C1 segment of cervical spinal cord (tissue), 14 donors: ENCODE measurements around the gene CTNNA2.
"Not testable (repeated sequence)": the region's sequence is repeated elsewhere in the genome, so short reads cannot be mapped to it uniquely, and the experiment has no call there.

ENCODE experiments used
- DNase-seq, 14 donors: peaks; one replicate each; lab custom pipeline; 2025; lab: John Stamatoyannopoulos, UW

Gene CTNNA2

DNA sequence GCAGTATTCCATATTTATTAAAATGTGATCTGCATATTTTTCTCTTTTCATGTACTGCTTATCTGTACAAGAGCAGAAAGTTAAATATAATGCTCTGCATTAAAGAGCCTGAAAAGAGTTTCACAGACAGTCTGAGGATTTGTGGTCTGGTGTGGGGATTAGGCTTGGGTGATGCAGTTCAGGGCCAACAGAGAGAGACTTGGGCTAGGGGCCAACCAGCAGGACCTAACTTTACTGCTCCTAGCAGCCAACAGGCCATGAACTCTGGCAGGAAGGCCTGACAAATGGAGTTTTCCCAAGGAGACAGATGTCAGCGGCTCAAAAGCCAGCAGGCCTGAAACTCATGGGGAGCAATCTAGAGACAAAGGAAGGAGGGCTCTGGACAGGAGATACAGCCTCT, 622.1 kb downstream of the CTNNA2 start:
- DNase-seq = no peak

DNA sequence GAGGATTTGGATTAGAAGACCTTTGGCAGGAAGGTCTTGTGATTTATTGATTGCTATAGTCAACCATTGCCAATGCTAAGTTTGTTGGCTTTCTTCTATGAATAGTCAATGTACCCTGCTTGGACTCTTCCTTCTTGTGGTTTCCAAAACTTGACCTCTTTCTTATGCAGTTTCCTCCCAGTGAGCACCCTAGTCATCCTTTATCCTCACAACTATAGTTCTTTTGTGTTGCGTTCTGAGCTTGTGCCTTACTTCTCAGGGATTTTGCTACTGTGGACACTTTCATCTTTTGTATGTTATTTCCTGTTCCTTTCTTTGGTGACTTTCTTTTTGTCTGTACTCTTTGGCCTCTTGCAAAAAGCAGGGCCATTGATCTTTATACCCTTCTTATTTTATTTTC, 623.5 kb downstream of the CTNNA2 start:
- DNase-seq = no peak

DNA sequence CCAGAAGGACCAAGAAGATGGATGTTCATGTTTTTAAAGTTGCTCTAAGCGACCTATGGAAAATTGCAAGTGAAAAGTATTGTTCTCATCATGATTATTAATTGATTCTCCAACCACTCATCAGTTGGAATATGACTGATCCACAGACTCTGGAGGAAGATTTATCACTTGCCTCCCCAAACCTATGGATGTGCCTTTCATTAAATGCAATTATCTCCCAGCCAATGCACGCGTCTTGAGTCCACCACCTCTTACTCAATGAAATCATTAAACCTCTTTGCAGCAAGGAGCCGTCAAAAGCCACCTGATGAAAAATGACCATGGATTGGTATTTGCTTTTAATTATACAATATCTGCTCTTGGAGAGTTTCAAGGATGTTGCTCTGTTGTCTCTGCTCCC, 626.1 kb downstream of the CTNNA2 start:
- no peak for DNase-seq

DNA sequence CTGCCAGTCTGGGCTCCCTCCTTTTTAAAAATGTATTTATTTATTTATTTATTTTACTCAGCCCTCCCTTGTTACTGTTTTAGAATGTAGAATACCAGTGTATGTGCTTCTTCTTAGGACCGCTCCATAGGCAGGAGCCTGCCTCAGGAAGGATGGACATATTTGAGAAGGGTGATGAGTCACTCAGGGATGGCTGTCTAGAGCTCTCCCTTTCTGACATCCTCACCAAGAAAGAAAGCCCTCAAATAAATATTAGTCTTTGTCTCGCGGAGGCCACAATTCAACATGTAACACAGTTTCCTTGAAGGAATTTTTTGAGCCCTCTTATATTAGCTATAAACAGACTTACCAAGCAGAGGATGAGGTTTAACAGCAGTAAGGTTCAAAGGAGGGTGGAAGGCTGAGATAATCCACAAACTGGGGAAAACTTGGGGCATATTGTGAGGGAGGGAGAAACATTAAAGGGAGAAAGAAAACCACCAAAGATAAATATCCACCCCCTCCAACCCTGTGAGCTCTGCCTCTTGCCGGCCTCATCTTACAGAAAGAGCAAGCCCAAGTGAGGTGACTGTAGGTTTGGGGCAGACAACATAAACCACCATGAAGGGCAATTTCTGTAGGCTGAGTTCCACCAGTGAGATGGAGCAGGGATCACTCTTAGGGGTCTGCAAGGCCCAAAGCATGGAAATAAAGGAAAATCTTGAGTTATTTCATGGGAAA, 628.3 kb downstream of the CTNNA2 start:
- DNase-seq = no peak

DNA sequence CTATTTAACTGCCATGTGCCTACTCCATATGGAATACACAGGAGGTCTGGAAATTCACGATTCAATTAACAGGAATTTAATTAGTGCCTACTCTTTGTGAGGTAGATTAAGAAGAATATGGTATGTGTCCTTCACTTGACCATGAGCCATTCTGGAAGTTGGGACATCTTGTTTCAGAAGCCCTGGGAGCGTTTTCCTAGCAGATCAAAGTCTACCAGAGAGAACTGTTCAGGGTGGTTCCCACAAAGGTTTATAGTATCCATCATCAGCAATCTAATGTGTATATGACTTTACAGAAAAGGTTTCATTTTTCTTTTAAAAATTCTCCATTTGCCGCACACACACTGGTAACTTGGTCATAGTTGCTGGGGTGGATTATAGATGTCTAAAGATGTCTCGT, 632.6 kb downstream of the CTNNA2 start:
- DNase-seq = no peak

DNA sequence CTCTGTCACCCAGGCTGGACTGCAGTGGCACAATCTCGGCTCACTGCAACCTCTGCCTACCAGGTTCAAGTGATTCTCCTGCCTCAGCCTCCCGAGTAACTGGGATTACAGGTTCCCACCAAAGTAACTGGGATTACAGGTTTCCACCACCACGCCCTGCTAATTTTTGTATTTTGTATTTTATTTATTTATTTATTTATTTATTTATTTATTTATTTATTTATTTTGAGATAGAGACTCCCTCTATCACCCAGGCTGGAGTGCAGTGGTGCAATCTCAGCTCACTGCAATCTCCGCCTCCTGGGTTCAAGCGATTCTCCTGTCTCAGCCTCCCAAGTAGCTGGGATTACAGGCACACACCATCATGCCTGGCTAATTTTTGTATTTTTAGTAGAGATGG, 633.9 kb downstream of the CTNNA2 start:
- not testable (repeated sequence) for DNase-seq

DNA sequence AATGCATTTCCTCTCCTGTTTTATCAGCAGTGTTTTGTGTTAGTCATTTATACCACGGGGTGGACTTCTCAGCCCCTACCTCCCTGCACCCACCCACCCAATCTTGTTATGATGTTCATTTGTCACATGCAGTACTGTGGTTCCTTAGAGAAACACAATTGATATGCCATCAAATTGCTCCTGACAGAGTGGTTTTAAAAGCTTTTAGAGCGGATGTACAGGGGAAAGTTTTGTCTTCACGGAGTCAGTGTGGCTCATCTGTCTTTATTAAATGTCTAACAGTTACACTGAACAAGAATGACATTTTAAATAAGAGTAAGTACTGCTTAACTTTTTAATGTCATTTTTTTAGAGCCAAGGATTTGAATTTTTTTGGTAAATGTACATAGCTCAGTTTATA, 634.8 kb downstream of the CTNNA2 start:
- DNase-seq = no peak

DNA sequence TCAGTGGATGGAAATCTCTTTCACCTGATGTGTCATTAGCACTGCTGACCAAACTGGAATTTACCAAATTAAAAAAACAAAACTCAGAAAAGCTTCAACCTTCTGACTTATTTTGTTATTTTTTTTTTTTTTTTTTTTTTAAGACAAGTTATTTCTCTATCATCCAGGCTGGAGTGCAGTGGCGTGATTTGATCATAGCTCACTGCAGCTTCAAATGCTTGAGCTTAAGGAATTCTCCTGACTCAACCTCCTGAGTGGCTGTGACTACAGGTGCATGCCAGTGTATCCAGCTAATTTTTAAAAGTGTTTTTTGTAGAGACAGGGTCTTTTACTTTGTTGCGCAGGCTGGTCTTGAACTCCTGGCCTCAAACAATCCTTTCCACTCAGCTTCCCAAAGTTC, 636.1 kb downstream of the CTNNA2 start:
- DNase-seq = no peak

DNA sequence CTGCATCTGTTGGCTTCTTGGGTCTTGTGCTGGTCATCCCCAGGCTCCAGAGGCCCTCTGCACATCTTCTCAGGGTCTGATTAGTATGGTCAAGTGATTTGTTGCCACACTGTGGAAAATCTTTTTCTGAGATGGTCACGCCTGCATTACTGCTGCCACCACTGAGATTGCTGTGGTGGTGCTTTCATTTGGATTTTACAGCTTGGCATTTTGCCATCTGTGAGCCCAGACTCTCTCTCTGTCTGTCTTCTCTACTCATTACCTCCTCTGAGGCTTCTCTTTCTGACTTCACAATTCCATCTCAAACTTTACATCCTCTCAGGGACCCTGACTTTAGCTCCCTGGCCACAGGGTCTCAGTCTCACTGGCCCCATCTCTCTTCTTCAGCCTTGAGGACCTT, 637.1 kb downstream of the CTNNA2 start:
- no peak for DNase-seq

DNA sequence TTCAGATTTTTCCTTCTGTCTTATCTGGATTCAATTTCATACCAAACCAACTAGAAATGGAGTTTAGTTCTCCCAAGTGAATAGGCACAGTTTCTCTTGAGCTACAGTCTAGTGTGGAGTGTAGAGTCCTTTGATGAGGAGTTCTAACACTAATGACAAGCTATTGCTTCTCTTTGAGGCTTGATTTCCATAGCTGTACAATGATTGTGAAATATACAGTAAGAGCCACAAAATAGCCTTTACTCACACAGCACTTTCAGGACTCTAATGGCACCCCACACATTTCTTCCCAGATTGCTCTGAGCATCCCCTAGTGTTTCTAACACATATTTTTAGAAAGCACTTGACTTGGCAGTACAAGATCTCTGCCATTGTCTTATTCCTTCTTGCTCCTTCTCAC, 638.4 kb downstream of the CTNNA2 start:
- DNase-seq = no peak

DNA sequence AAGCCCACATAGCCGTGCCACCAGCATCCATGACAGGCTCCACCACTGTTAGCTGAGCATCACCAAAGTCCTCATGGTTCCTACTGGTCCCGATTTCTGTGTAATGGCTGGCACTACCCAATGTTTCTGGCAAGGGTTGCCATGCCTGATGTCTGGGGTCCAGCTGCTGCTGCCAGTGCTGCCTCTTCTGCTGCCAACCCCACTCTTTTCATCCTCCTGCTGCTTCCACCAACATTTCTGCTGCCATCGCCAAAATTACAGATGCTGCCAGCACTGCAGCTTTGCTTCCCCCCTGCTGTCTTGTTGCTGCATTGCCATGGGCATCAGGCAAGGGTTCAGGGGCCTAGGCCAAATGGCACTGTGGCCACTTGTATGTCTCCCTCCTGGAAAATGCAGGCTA, 638.8 kb downstream of the CTNNA2 start:
- no peak for DNase-seq

DNA sequence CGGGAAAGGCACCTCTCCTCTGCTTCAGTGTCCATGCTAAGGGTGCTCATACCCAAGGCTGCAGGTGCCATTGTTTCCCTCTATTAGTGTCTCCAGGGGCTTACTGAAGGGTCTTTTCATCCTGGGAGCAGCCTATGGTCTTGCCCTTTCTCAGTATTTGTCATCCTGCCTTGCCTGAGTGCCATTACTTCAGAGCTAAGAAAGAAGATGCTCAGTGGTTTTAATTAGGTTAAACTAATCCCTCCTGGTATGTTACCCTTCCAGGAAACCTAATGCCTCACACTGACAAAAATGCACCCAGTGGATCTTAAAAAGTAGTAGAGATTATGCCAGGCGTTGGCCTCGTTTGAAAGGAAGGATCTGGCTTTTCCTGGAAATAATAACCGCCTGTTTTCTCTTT, 640.3 kb downstream of the CTNNA2 start:
- DNase-seq = no peak

DNA sequence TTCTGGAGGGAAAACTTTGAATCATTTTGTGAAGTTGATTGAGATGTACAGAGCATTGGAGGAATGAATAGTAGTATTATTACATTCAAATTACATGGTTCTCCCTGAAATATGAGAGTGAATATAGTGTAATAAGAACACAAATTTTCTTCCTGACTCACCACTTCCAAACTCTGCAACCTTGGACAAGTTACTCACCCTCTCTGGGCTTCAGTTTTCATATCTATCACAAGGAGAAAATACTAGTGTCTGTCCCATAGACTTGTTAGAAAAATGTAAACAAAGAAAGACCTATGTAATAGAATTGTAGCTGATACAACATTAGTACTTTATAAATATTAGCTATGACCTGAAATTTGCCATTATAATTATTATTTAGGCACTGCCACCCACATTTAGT, 640.9 kb downstream of the CTNNA2 start:
- no peak for DNase-seq

DNA sequence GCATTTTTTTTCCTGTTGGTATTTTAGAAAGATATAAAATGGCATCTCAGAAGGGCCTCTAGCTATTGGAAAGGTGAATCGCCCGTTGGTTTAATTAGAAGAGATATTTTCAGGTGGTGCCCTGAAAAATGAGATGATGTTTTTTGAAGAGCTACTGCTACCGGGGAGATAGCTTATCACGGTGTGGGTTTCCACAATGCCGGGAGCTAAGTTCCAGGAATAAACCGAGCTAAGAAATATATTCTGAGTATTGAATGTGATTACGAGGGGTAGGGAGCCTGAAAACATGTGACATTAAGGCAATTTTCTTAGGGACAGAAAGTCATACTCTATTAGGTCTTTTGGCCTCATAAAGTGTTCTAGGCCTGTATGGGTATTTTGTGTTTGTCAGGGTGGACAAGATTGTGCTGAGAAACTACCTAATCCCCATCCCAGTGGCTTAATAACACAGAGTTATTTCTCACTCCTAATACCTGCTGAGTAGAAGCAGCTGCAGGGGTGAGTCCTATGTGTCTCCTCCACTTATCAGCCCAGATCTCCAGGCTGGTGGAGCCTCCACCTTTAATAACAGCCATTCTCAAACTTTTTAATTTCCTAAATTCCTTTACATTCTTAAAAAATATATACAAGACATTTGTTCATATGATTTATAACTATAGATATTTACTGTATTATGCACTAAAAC, 641.5 kb downstream of the CTNNA2 start:
- DNase-seq = no peak

DNA sequence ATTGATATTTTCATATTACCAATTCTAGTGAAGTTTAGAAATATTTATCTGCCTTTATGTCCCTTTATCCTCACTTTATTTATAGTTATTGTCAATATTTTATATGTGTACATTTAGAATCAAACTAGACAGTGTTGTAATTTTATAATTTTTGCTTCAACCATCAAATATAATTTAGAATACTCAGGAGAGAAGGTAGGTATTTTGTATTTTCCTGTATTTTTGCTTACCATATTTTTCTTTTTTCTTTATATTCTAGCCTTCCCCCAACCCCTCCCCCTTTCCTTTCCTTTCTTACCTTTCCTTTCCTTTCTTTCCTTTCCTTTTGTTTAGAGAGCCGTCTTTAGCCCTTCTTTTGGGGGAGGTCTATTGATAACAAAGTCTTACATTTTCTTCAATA, 651.5 kb downstream of the CTNNA2 start:
- no peak for DNase-seq

DNA sequence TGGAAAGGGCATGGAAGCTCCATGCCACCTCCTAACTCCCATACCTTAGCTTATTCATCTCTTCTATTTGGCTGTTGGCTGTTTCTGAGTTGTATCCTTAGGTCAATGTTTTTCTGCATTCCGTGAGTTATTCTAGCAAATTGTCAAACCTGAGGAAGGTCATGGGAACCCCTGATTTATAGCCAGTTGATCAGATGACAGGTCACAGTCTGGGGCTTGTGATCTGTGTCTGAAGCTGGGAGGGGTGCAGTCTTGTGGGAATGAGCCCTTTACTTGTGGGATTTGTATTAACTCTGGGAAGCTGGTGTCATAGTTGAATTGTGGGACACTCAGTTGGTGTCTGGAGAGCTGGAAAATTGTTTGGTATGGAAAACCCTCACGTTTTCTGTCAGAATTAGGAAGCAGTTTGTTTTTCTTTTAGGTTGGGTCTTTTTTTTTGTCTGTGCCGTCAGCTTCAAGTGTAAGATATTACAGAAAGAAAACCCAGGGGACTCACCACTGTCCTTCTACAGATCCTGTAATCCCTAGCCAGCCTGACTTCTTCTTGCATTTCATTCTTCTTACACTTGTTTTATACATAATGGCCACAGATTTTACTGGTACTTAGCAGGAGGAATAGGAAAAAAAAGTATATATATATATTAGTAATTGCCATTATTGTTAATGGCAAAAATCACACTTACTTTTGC, 653.8 kb downstream of the CTNNA2 start:
- DNase-seq = no peak

DNA sequence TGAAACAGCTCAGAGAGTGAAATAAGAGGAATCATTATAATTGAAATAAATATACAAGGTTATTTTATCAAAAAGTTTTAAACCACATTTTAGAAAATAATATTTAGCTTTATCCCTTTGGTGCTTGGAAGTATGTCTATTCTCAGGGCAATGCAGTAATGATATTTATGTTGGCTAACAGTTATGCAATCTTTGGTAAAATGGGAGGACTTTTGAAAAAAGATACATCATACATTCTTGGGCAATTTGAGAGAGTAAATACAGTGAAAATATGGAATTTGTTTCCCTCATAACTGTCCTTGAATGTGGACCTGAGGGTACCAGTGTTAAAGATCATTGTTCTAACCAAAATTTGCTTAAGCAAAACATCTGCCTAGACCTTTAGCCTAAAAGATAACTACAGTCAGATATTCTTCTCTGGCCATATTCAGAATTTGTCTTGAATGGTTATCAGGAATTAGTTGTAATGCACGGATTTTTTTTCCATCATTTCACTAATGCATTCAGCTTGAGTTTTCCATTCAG, 654.5 kb downstream of the CTNNA2 start:
- no peak for DNase-seq

DNA sequence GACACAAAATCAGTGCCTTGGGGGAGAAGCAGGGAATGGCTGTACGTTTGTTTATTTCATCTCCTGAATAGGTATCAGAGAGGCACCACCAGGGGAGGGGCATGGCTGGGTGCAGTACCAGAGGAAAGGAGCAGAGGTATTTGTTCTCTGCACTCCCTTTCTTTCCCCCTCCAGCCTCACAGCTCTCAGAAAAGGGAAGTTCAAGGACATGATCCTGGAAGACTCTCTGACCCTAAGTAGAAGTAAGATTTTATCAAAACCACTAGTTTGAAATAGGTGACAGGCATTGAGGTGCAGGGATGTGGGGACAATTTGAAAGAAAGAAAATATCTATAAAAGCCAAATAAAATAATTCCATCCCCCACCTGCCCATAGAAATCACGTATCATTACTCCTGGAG, 655.2 kb downstream of the CTNNA2 start:
- no peak for DNase-seq

DNA sequence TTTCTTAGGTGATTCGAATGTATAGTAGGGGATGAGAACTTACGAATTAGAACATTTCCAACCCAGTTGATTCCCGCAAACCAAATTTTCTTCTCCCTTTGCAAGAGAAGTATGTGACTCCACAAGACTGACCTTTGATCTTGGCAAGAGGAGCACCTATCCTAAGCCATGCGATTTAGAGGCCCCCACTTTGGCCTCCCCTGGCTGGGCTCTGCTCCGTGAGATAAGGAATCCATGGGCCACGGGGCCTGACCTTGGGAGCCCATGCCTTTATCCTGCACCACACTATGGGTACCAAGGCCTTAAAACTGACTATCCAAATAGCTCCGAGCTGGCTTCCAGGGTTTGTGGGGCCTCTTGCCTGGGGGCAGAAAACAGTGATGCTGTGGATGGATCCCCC, 656.0 kb downstream of the CTNNA2 start:
- DNase-seq = no peak

DNA sequence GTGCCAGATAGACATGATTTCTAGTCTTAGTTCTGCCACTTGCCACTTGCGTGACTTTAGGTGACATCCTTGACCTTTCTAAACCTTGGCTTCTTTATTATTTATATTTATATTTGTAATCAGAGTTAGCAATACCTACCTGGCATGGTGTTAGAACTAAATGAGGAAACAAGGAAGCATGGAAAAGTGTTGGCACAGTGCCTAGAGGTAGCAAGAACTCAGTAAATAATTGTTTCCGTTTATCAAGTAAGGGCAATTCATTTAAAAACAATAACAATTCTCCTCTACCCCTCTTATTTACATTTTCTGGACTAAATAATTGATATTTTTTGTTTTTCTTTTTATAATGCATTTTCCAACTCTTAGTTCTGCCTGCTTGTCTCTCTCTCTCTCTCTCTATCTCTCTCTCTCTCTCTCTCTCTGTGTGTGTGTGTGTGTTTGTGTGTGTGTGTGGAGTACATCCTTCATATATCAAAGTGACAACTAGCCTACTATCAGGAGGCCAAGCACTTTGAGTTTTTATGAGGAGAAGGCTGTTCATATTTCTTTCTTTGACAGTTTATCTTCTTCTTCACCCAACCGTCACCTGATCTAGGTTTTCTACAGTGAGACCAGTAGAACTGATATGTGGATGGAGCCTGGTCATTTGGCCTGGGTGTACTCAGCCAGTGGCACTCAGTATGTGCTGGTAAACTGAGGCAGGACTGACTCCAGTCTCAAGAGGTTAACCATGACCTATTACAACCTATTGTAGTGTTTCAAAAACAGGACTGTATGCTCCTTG, 657.2 kb downstream of the CTNNA2 start:
- no peak for DNase-seq

DNA sequence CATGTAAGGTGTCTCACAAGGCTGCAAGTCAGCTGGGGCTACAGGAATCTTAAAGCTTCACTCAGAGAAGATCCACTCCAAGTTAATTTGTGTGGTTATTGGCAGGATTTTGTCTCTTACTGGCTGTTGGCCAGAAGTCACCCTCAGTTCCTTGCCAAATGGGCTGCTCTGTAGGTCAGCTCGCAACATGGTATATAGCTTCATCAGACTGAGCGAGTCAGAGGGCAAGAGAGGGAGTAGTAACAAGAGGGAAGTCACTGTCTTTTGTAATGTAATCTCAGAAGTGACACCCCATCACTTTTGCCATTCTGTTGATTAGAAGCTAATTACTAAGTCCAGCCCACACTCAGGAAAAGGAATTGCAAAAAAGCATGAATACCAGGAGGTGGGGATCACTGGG, 672.2 kb downstream of the CTNNA2 start:
- no peak for DNase-seq

DNA sequence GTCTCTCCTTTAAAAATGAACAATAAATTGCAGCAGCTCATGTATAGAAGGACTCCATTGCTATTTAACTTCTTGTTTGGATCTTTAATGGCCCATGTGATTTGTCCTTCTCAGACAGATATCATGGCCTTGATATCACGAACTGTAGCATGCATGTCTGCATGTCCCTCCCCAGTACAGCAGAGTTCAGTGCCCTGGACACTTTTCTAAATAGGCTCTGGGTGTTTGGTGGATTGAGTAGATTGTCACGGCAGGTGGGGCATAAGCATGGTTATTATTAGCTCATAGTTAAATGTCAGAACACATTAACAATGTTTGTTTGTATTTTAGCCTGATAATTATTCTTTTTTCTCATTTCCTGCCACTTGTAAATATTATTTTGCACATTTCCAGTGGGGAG, 673.4 kb downstream of the CTNNA2 start:
- no peak for DNase-seq
